ENCODE data around the gene MAL. TPM values are rescaled to one million over a fixed set of nuclear protein-coding genes. Genes with fewer than 3 reads are reported as not detected.

Gene MAL
- total and polyA plus RNA-seq, 2 of the 8 experiments (the other 6 are each of a cell fraction or from before 2014, with no cell fraction given), result not detected

DNA sequence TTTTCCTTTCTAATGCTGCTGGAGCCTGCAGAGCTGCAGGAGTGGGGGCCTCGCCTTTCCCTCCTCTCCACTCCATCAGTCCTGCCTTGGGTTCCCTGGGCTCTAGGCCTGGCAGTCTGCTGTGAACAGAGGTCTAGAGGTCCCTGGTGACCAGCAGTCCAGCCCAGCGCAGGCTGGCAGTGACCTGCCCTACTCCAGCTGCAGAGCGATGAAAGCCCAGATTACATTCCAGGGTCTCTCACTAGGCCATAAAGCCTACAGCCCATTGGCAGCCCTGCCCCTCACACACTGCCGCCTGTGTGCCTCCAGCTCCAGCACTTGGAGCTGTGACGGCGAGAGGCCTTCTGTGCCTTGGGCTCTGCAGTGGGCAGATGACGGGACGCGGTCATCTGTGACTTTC, 14.8 kb upstream of the MAL start:
- Histone ChIP-seq H2AK5ac (ENCODE audit: low read depth, low read length) (no peak overlapping the region), H4K91ac (replicated peaks; ENCODE audit: insufficient read length, low read length) (no peak overlapping the region), H3K36me3 (ENCODE audit: control insufficient read depth in 2 of 4, insufficient read depth in 4 of 4, low read length in 3 of 4) (no peaks in the 10 kb centered on the region; a peak in 1 of 8 replicates), H4K8ac (ENCODE audit: extremely low read depth, insufficient read depth, low read length) (no peak overlapping the region), H3K27me3 (replicated peaks in 1 of 4; ENCODE audit: control insufficient read depth in 3 of 4, extremely low read depth in 1 of 4, insufficient read depth in 3 of 4, low read length in 3 of 4) (no peaks in the 10 kb centered on the region), H4K20me1 (replicated peaks in 1 of 2; ENCODE audit: control insufficient read depth in 1 of 2, insufficient read depth in 2 of 2, low read length in 2 of 2) (no peaks in the 10 kb centered on the region), H3K4me1 (replicated peaks in 1 of 4; ENCODE audit: control insufficient read depth in 3 of 4, insufficient read depth in 4 of 4, low read length in 3 of 4) (peaks cover 0 to 3% (median 0%) of the 10 kb centered on the region in 4 experiments; a peak in 1 of 7 replicates), H3K79me2 (ENCODE audit: control insufficient read depth in 1 of 2, insufficient read depth in 2 of 2, low read length in 2 of 2) (no peaks in the 10 kb centered on the region), H2BK15ac (ENCODE audit: low read length) (no peak overlapping the region), H3K4me3 (ENCODE audit: extremely low read depth in 1 of 4, insufficient read depth in 2 of 4, low read depth in 3 of 4, low read length in 4 of 4) (no peak overlapping the region), H2AFZ (ENCODE audit: low read length) (no peak overlapping the region), H4K5ac (ENCODE audit: insufficient read length, low read depth, low read length) (no peak overlapping the region), H3K23ac (ENCODE audit: insufficient read length) (no peak overlapping the region), H3K4me2 (ENCODE audit: insufficient read depth in 1 of 2, low read depth in 2 of 2, low read length in 2 of 2) (no peak overlapping the region), H3K27ac (ENCODE audit: low read depth, low read length) (no peak overlapping the region), H3K79me1 (ENCODE audit: low read depth, low read length) (no peaks in the 10 kb centered on the region), H2BK20ac (ENCODE audit: low read length) (no peak overlapping the region), H2BK12ac (ENCODE audit: low read depth, low read length) (no peak overlapping the region), H2BK5ac (ENCODE audit: low read depth, low read length) (no peak overlapping the region), H3K9ac (replicated peaks in 1 of 4; ENCODE audit: extremely low read depth in 1 of 4, low read depth in 3 of 4, low read length in 3 of 4) (no peak overlapping the region), H3K4ac (replicated peaks; ENCODE audit: insufficient read length, low read depth, low read length) (no peak overlapping the region), H3K56ac (replicated peaks; ENCODE audit: insufficient read length, low read depth, low read length) (no peak overlapping the region), H3K9me3 (ENCODE audit: insufficient read depth in 2 of 2, low read depth in 1 of 2, low read length in 1 of 2) (peaks cover 73 to 92% of the 10 kb centered on the region in 2 experiments), H2BK120ac (replicated peaks; ENCODE audit: low read depth, low read length) (no peak overlapping the region), H3K14ac (ENCODE audit: insufficient read length) (no peak overlapping the region), H3K23me2 (ENCODE audit: low read depth, low read length) (no peaks in the 10 kb centered on the region), H3K18ac (ENCODE audit: extremely low read depth, low read length) (no peak overlapping the region)
- POLR2A ChIA-PET (ENCODE audit: partially characterized antibody), result no interaction called here
- FAIRE-seq, result no peak
- CTCF ChIA-PET (ENCODE audit: partially characterized antibody), result interaction anchor here (0.6 kb wide), 1 partner anchor 22 kb away, joined by 3 read pairs; no protein-coding TSS in a partner anchor
- 90% methylated on average over 9 of the region's 9 CpGs; no CpG with 5 or more reads in 1 of the 2 experiments for WGBS, 2 experiments (ENCODE audit: extremely low coverage in 1 of 2, insufficient coverage in 1 of 2, insufficient read length in 1 of 2, insufficient replicate concordance in 2 of 2, low coverage in 1 of 2, low lambda C conversion rate in 2 of 2, missing lambda C conversion rate in 1 of 2)
- no peak for DNase-seq (ENCODE audit: low read depth in 1 of 2, low spot score in 2 of 2)
- TF ChIP-seq BACH1 (IDR thresholded peaks at IDR 0.05; ENCODE audit: low read length) (no peak), SIRT6 (IDR thresholded peaks at IDR 0.05; ENCODE audit: low read length) (no peak), KDM1A (IDR thresholded peaks at IDR 0.05; ENCODE audit: borderline replicate concordance, low read length) (no peak)

All from H1 (cell line).